ENCODE data around the gene POMGNT1. TPM values are rescaled to one million over a fixed set of nuclear protein-coding genes. Genes with fewer than 3 reads are reported as not detected.
A peak's percentile ranks its signal among the peaks of the same experiment; 100 is the strongest.

Gene POMGNT1
- total and polyA plus RNA-seq, 10 of the 15 experiments (the other 5 are each of a cell fraction or from before 2014, with no cell fraction given): 8.6 to 35.2 (median 29.5) TPM

- H2AFZ ChIP-seq (ENCODE audit: control insufficient read depth, low read depth, low read length): peak overlapping the region; percentile 77
- intact Hi-C loops (cut with micrococcal nuclease; ENCODE audit: unreplicated experiment): loop anchor here (1.0 to 10.0 kb wide), 4 partner anchors 44 to 495 kb away; partner anchors contain the start of genes GPBP1L1, PIK3R3 and TMEM69
- SMC1A ChIA-PET (ENCODE audit: uncharacterized antibody, unreplicated experiment): interaction anchor here (0.6 to 6.1 kb wide), 11 partner anchors 13 to 493 kb away, joined by 3 to 52 read pairs (median 4); partner anchors contain the start of gene GPBP1L1
- H3K9ac ChIP-seq (ENCODE audit: control insufficient read depth, insufficient read depth, low read length): no peak overlapping the region
- in situ Hi-C loops (cut with MboI): loop anchor here (5.0 kb wide), 2 partner anchors 48 to 142 kb away; no protein-coding TSS in a partner anchor
- FAIRE-seq (no peak), ATAC-seq (peak; percentile 88), DNase-seq (ENCODE audit: low read depth, low spot score) (no peak)
- H3K4me3 ChIP-seq: no peak overlapping the region
- no peaks in the 10 kb centered on the region for H3K9me3 ChIP-seq (replicated peaks; ENCODE audit: control insufficient read depth, insufficient read depth, low read length)
- H3K4me1 ChIP-seq (ENCODE audit: control insufficient read depth, insufficient read depth, low read length): peaks cover 18% of the 10 kb centered on the region
- RAD21 ChIA-PET (ENCODE audit: unreplicated experiment): interaction anchor here (0.6 to 4.8 kb wide), 10 partner anchors 23 to 145 kb away, joined by 3 to 63 read pairs (median 4); no protein-coding TSS in a partner anchor
- no peaks in the 10 kb centered on the region for H3K27me3 ChIP-seq (replicated peaks in 1 of 2; ENCODE audit: control insufficient read depth in 2 of 2, insufficient read depth in 2 of 2, low read length in 1 of 2)
- no peaks in the 10 kb centered on the region for H3K36me3 ChIP-seq (ENCODE audit: control insufficient read depth in 2 of 2, insufficient read depth in 2 of 2, low read length in 1 of 2)
- CTCF ChIA-PET: interaction anchor here (0.6 to 17.5 kb wide), 15 partner anchors 11 to 567 kb away, joined by 3 to 293 read pairs (median 3); no protein-coding TSS in a partner anchor
- WGBS (ENCODE audit: insufficient coverage, insufficient replicate concordance, low lambda C conversion rate, missing lambda C conversion rate): 12% methylated on average over 10 of the region's 10 CpGs
- no peak overlapping the region for H3K27ac ChIP-seq (ENCODE audit: control insufficient read depth, insufficient read depth)
- no peaks in the 10 kb centered on the region for H3K79me2 ChIP-seq (ENCODE audit: control insufficient read depth, insufficient read depth, low read length)
- POLR2A ChIA-PET: no interaction called here
- H4K20me1 ChIP-seq (ENCODE audit: control insufficient read depth, insufficient read depth): no peaks in the 10 kb centered on the region
- BruUV-seq (replicated peaks): no TSS peak
- H3K4me2 ChIP-seq (ENCODE audit: control insufficient read depth, insufficient read depth): peak overlapping the region; percentile 40; the same call in 1 of the 2 replicates
- no peak for TF ChIP-seq RCOR1 (conservative IDR thresholded peaks at IDR 0.05; ENCODE audit: low read depth, low read length)
- peak; percentile 75; the same call in 1 of the 2 replicates for TF ChIP-seq RB1 (IDR thresholded peaks at IDR 0.05; ENCODE audit: borderline replicate concordance)
- TF ChIP-seq SMC3 (IDR thresholded peaks at IDR 0.05; ENCODE audit: borderline replicate concordance, low read length): peak; percentile 95
- peak; percentile 90 for TF ChIP-seq NBN (IDR thresholded peaks at IDR 0.05)
- TF ChIP-seq USF1 (IDR thresholded peaks at IDR 0.05; ENCODE audit: borderline replicate concordance, extremely low read length, insufficient read depth, low read depth, low read length): no peak
- no peak for TF ChIP-seq EGR1 (IDR thresholded peaks at IDR 0.05; ENCODE audit: borderline replicate concordance in 1 of 2, low read depth in 2 of 2, low read length in 2 of 2)
- peak; percentile 74 for TF ChIP-seq MLLT1 (IDR thresholded peaks at IDR 0.05)
- peak; percentile 64 for TF ChIP-seq ZNF384 (IDR thresholded peaks at IDR 0.05; ENCODE audit: borderline replicate concordance, low read depth, low read length)
- 0 out of 2 replicates have a peak, but pooled peaks have one; percentile 72 for TF ChIP-seq HDGF (IDR thresholded peaks at IDR 0.05)
- TF ChIP-seq SUZ12 (IDR thresholded peaks at IDR 0.05; ENCODE audit: unreplicated experiment): no peak
- peak; percentile 30; the same call in 1 of the 2 replicates for TF ChIP-seq ATF7 (IDR thresholded peaks at IDR 0.05; ENCODE audit: low read depth)
- no peak for TF ChIP-seq USF2 (IDR thresholded peaks at IDR 0.05; ENCODE audit: borderline replicate concordance, low read depth, low read length)
- no peak for TF ChIP-seq CHD2 (IDR thresholded peaks at IDR 0.05; ENCODE audit: borderline replicate concordance, low read depth, low read length)
- no peak for TF ChIP-seq ZZZ3 (IDR thresholded peaks at IDR 0.05; ENCODE audit: control insufficient read depth, insufficient read length, low read depth)
- peak; percentile 68 for TF ChIP-seq IKZF1 (conservative IDR thresholded peaks at IDR 0.05)
- TF ChIP-seq BMI1 (IDR thresholded peaks at IDR 0.05; ENCODE audit: borderline replicate concordance): 0 out of 2 replicates have a peak, but pooled peaks have one; percentile 13
- TF ChIP-seq POU2F2 (IDR thresholded peaks at IDR 0.05; ENCODE audit: borderline replicate concordance, low read depth, low read length): peak; percentile 34; the same call in 1 of the 3 replicates
- peak; percentile 99 for TF ChIP-seq RAD21 (IDR thresholded peaks at IDR 0.05; ENCODE audit: insufficient read depth, low read depth, low read length)
Measured at GRCh38 chr1:46179138-46180081, 18.8 kb downstream of the POMGNT1 start.
